HCT116 (cell line): ENCODE results near the gene MAPKAP1. TPM values are rescaled to one million over a fixed set of nuclear protein-coding genes. Genes with fewer than 3 reads are reported as not detected.

Source experiments
- ATAC-seq: fragments of 200-7000 bp; cut with Tn5 transposase; 2 replicates; pipeline ENCODE4 v1.9.1; 2020; ENCODE audit warnings: mild to moderate bottlenecking, moderate library complexity
- BruUV-seq: library from RNA; stranded (reverse); fragments of 400-500 nt; replicated peaks from 2 replicates; lab custom pipeline; 2021; lab: Mats Ljungman, UMichigan
- CTCF ChIA-PET: fragments of 300-600 bp; sonication (Branson Sonifier 250); formaldehyde crosslinking; loops from one replicate; lab custom pipeline; 2021; ENCODE audit warnings: antibody characterized with exemption; lab: Charles Lee
- POLR2A ChIA-PET: fragments of 300-600, 350-600 bp; sonication (Branson Sonifier 250); formaldehyde crosslinking; loops from one replicate; lab custom pipeline; 2021; ENCODE audit warnings: antibody characterized with exemption; lab: Charles Lee
- RAD21 ChIA-PET, 2 experiments: fragments of 300-600 bp; sonication (Branson Sonifier 250); formaldehyde crosslinking; loops; one replicate each; lab custom pipeline; 2023; ENCODE audit warnings: low total read pairs in 2 of 2; ENCODE audit not compliant: uncharacterized antibody in 2 of 2, unreplicated experiment in 2 of 2, low non-redundant PET in 1 of 2; lab: Charles Lee
- DNase-seq: peaks from one replicate; pipeline ENCODE4 v3.0.0-alpha.2; 2010; ENCODE audit warnings: low read depth, low spot score
- H2AFZ ChIP-seq: fragments of 200-600 bp; shearing (Covaris generic), sonication (generic); 2 replicates; pipeline ENCODE4 v1.6.1; 2017; ENCODE audit warnings: low read depth, mixed run types, mixed read lengths, antibody characterized with exemption, low read length; ENCODE audit not compliant: poor library complexity, severe bottlenecking
- H3K27ac ChIP-seq: 2 replicates; pipeline ENCODE4 v1.5.1; 2012; ENCODE audit warnings: low read depth, low read length
- H3K27me3 ChIP-seq: fragments of 200-600 bp; sonication (generic); 2 replicates; pipeline ENCODE4 v1.6.1; 2016; ENCODE audit warnings: mixed run types, low read length, mixed read lengths; ENCODE audit not compliant: insufficient read depth
- H3K36me3 ChIP-seq, 2 experiments: fragments of 200-500 bp in 1 of 2; fragments of 200-600 bp in 1 of 2; sonication (Bioruptor generic) in 1 of 2; sonication (generic) in 1 of 2; 2 replicates each; pipeline versions ENCODE4 v1.5.1 to v1.6.1; 2014 to 2016; ENCODE audit warnings: low read length in 2 of 2, inconsistent platforms in 1 of 2, mixed read lengths in 1 of 2, mixed run types in 1 of 2; ENCODE audit not compliant: insufficient read depth in 2 of 2, control insufficient read depth in 1 of 2
- H3K4me1 ChIP-seq, 2 experiments: fragments of 200-600 bp in 1 of 2; sonication (generic) in 1 of 2; 2 replicates each; pipeline versions ENCODE4 v1.5.1 to v1.6.1; 2012 to 2017; ENCODE audit warnings: low read length in 2 of 2, inconsistent platforms in 1 of 2, mild to moderate bottlenecking in 1 of 2, mixed read lengths in 1 of 2, mixed run types in 1 of 2, moderate library complexity in 1 of 2; ENCODE audit not compliant: insufficient read depth in 2 of 2, control insufficient read depth in 1 of 2
- H3K4me2 ChIP-seq: fragments of 200-600 bp; sonication (generic); 2 replicates; pipeline ENCODE4 v1.6.1; 2017; ENCODE audit warnings: mixed run types, low read length, mixed read lengths
- H3K4me3 ChIP-seq, 2 experiments: fragments of 200-600 bp in 1 of 2; sonication (generic) in 1 of 2; replicated peaks in 1 of 2; 2 replicates each; pipeline ENCODE4 v1.5.1; 2011 to 2016; ENCODE audit warnings: low read length in 2 of 2, control low read depth in 1 of 2, low read depth in 1 of 2, mild to moderate bottlenecking in 1 of 2, mixed read lengths in 1 of 2, mixed run types in 1 of 2
- H3K79me2 ChIP-seq: fragments of 200-600 bp; sonication (generic); 2 replicates; pipeline ENCODE4 v1.6.1; 2017; ENCODE audit warnings: mild to moderate bottlenecking, mixed run types, low read length, moderate library complexity, mixed read lengths; ENCODE audit not compliant: insufficient read depth
- H3K9ac ChIP-seq: fragments of 200-600 bp; sonication (generic); 2 replicates; pipeline ENCODE4 v1.6.1; 2016; ENCODE audit warnings: low read length, mixed read lengths
- H3K9me2 ChIP-seq: fragments of 200-600 bp; sonication (generic), shearing (Covaris generic); 2 replicates; pipeline ENCODE4 v1.6.1; 2017; ENCODE audit warnings: mixed run types, mild to moderate bottlenecking, moderate library complexity; ENCODE audit not compliant: insufficient read depth
- H3K9me3 ChIP-seq, 2 experiments: fragments of 200-500 bp in 1 of 2; fragments of 200-600 bp in 1 of 2; sonication (Bioruptor generic) in 1 of 2; sonication (generic) in 1 of 2; 2 replicates each; pipeline ENCODE4 v1.6.1; 2014 to 2017; ENCODE audit warnings: low read length in 2 of 2, mixed read lengths in 2 of 2, inconsistent platforms in 1 of 2, low read depth in 1 of 2, mild to moderate bottlenecking in 1 of 2, mixed run types in 1 of 2, moderate library complexity in 1 of 2; ENCODE audit not compliant: control insufficient read depth in 1 of 2, insufficient read depth in 1 of 2
- H4K20me1 ChIP-seq: fragments of 200-600 bp; sonication (generic), shearing (Covaris generic); 2 replicates; pipeline ENCODE4 v1.6.1; 2017; ENCODE audit warnings: mixed run types, mild to moderate bottlenecking, moderate library complexity; ENCODE audit not compliant: insufficient read depth
- ATF3 ChIP-seq: IDR thresholded peaks from 2 replicates; pipeline ENCODE4 v1.6.1; 2012
- CEBPB ChIP-seq: IDR thresholded peaks from 2 replicates; pipeline ENCODE4 v1.6.1; 2012; ENCODE audit warnings: low read depth
- CTCF ChIP-seq, 3 experiments: fragments of 200-600 bp in 1 of 3; sonication (generic) in 1 of 3; IDR thresholded peaks in 2 of 3; conservative IDR thresholded peaks in 1 of 3; 2 replicates each; pipeline ENCODE4 v1.5.1; 2012 to 2017; ENCODE audit warnings: low read depth in 2 of 3, low read length in 2 of 3, antibody characterized with exemption in 1 of 3, borderline replicate concordance in 1 of 3, control low read depth in 1 of 3, mild to moderate bottlenecking in 1 of 3, mixed read lengths in 1 of 3, mixed run types in 1 of 3, moderate library complexity in 1 of 3; ENCODE audit not compliant: insufficient read depth in 1 of 3
- ELF1 ChIP-seq: IDR thresholded peaks from 2 replicates; pipeline ENCODE4 v1.6.1; 2012; ENCODE audit warnings: low read depth, borderline replicate concordance
- EZH2 ChIP-seq: fragments of 200-600 bp; sonication (generic); IDR thresholded peaks from 2 replicates; pipeline ENCODE4 v1.6.1; 2017; ENCODE audit warnings: antibody characterized with exemption, mixed run types
- POLR2A ChIP-seq: IDR thresholded peaks from 2 replicates; pipeline ENCODE4 v1.7.0; 2011; ENCODE audit warnings: borderline replicate concordance; ENCODE audit not compliant: insufficient read depth, insufficient read length; ENCODE audit errors: extremely low read depth
- POLR2AphosphoS5 ChIP-seq: IDR thresholded peaks from 2 replicates; pipeline ENCODE4 v1.6.1; 2011; ENCODE audit warnings: mild to moderate bottlenecking, low read depth, low read length, moderate library complexity
- RAD21 ChIP-seq: IDR thresholded peaks from 2 replicates; pipeline ENCODE4 v1.6.1; 2012; ENCODE audit warnings: low read depth, mild to moderate bottlenecking
- SIN3A ChIP-seq: IDR thresholded peaks from 2 replicates; pipeline ENCODE4 v1.6.1; 2012; ENCODE audit warnings: low read depth
- SRF ChIP-seq: IDR thresholded peaks from 2 replicates; pipeline ENCODE4 v1.6.1; 2012; ENCODE audit warnings: low read depth
- TCF7L2 ChIP-seq: IDR thresholded peaks from 2 replicates; pipeline ENCODE4 v1.7.0; 2011; ENCODE audit warnings: borderline replicate concordance, inconsistent platforms; ENCODE audit not compliant: insufficient read depth, insufficient read length; ENCODE audit errors: extremely low read depth
- YY1 ChIP-seq: IDR thresholded peaks from 2 replicates; pipeline ENCODE4 v1.6.1; 2011; ENCODE audit warnings: low read length, low read depth, moderate library complexity, mild to moderate bottlenecking; ENCODE audit not compliant: insufficient replicate concordance; ENCODE audit errors: extremely low read depth
- ZFX ChIP-seq: fragments of 450-650 bp; IDR thresholded peaks from 2 replicates; pipeline ENCODE4 v1.6.1; 2017
- ZNF274 ChIP-seq: fragments of 200-500 bp; sonication (Bioruptor generic); IDR thresholded peaks from 2 replicates; pipeline ENCODE4 v1.6.1; 2014; ENCODE audit warnings: mild to moderate bottlenecking, low read depth, low read length, inconsistent platforms
- intact Hi-C: fragments of 100-400 bp; cut with micrococcal nuclease; formaldehyde crosslinking; loops from 2 replicates; pipeline ENCODE4 v1.10.0; 2022
- total RNA-seq: library from RNA; stranded (reverse); gene quantifications from one replicate; pipeline ENCODE4 v1.2.1, GENCODE V29; 2021; ENCODE audit not compliant: unreplicated experiment
- TF ChIP-seq, protein P1 (sequence below): IDR thresholded peaks from 2 replicates; pipeline ENCODE4 v1.6.1; 2011; ENCODE audit warnings: mild to moderate bottlenecking, low read length, moderate library complexity; ENCODE audit not compliant: insufficient replicate concordance; ENCODE audit errors: extremely low read depth

The MAPKAP1 gene
- total RNA-seq, 1 experiment from 2014 or later, result 72.5 TPM

DNA sequence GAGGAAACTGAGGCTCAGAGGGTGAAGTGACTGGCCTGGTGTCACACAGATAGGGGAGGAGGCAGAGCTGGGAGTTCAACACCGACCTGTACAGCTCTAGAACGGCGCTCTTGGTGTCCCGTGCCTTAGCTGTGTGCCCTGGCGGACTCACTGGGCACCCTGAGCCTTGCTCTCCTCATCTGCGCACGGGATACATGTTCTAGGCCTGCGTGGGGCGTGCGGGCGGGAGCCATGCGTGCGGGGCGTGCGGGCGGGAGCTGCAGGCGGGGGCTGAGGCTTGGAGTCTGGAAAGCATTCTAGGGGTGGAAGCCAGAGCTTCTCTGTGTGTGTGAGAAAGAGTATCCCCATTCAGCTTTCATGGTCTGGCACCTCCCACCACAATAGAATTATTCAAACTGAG is 280.1 kb downstream of the MAPKAP1 start:
- Histone ChIP-seq H2AFZ (no peak overlapping the region), H3K27me3 (no peaks in the 10 kb centered on the region), H3K9me3 (no peaks in the 10 kb centered on the region), H4K20me1 (no peaks in the 10 kb centered on the region), H3K79me2 (no peaks in the 10 kb centered on the region), H3K36me3 (no peaks in the 10 kb centered on the region), H3K4me1 (peaks cover 7 to 25% of the 10 kb centered on the region in 2 experiments; a peak in 3 of 4 replicates), H3K9ac (no peak overlapping the region), H3K4me3 (no peak overlapping the region), H3K27ac (no peak overlapping the region), H3K9me2 (no peaks in the 10 kb centered on the region), H3K4me2 (peak overlapping the region; percentile 87)
- no peak for ATAC-seq
- no peak for DNase-seq
- ChIA-PET CTCF (interaction anchor here (1.0 to 1.4 kb wide), 3 partner anchors 970 to 1064 kb away, joined by 3 to 4 read pairs (median 3); no protein-coding TSS in a partner anchor), POLR2A (no interaction called here), RAD21 (no interaction called here)
- TF ChIP-seq ZNF274 (no peak), POLR2AphosphoS5 (no peak), EZH2 (no peak), SRF (no peak), CTCF (IDR thresholded peaks at IDR 0.05 in 2 of 3, conservative IDR thresholded peaks at IDR 0.05 in 1 of 3; ENCODE audit: borderline replicate concordance in 1 of 3, insufficient read depth in 1 of 3, low read depth in 2 of 3, low read length in 2 of 3) (no peak), ELF1 (no peak), POLR2A (no peak), RAD21 (no peak), TCF7L2 (no peak), CEBPB (no peak), ZFX (no peak), YY1 (no peak), SIN3A (no peak), ATF3 (no peak)
- TF ChIP-seq, protein P1, sequence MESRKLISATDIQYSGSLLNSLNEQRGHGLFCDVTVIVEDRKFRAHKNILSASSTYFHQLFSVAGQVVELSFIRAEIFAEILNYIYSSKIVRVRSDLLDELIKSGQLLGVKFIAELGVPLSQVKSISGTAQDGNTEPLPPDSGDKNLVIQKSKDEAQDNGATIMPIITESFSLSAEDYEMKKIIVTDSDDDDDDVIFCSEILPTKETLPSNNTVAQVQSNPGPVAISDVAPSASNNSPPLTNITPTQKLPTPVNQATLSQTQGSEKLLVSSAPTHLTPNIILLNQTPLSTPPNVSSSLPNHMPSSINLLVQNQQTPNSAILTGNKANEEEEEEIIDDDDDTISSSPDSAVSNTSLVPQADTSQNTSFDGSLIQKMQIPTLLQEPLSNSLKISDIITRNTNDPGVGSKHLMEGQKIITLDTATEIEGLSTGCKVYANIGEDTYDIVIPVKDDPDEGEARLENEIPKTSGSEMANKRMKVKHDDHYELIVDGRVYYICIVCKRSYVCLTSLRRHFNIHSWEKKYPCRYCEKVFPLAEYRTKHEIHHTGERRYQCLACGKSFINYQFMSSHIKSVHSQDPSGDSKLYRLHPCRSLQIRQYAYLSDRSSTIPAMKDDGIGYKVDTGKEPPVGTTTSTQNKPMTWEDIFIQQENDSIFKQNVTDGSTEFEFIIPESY, result no peak
- intact Hi-C loops, result loop anchor here (5.0 kb wide), 1 partner anchor 800 kb away; no protein-coding TSS in a partner anchor
- no TSS peak for BruUV-seq
